Measurements from ENCODE around the gene NPAS2.

- TF ChIP-seq POLR2A (IDR thresholded peaks at IDR 0.05) (no peak), CTCF (IDR thresholded peaks at IDR 0.05) (no peak)
Observed at GRCh38 chr2:100793220-100793619, 26.7 kb upstream of the NPAS2 start.

All from tibial nerve (tissue), 3 donors.